Left ventricle myocardium inferior (tissue), 1 donor: ENCODE measurements around the gene RPL29. TPM values are rescaled to one million over a fixed set of nuclear protein-coding genes. Genes with fewer than 3 reads are reported as not detected.

Experiments used
- DNase-seq: peaks from one replicate; pipeline ENCODE4 v3.0.0-alpha.2; 2020
- H3K27ac ChIP-seq: fragments of 200-600 bp; replicated peaks from 2 replicates; pipeline ENCODE4 v1.8.0; 2021
- H3K27me3 ChIP-seq: fragments of 200-600 bp; 2 replicates; pipeline ENCODE4 v1.8.0; 2021; ENCODE audit warnings: low read depth
- H3K36me3 ChIP-seq: fragments of 200-600 bp; 2 replicates; pipeline ENCODE4 v1.8.0; 2021
- H3K4me1 ChIP-seq: fragments of 200-600 bp; 2 replicates; pipeline ENCODE4 v1.8.0; 2021
- H3K4me3 ChIP-seq: fragments of 200-600 bp; 2 replicates; pipeline ENCODE4 v1.8.0; 2021; ENCODE audit warnings: mild to moderate bottlenecking, moderate library complexity
- H3K9me3 ChIP-seq: fragments of 200-600 bp; replicated peaks from 2 replicates; pipeline ENCODE4 v1.8.0; 2021
- CTCF ChIP-seq: fragments of 200-600 bp; IDR thresholded peaks from 2 replicates; pipeline ENCODE4 v1.8.0; 2021; ENCODE audit warnings: antibody characterized with exemption, mild to moderate bottlenecking, borderline replicate concordance
- intact Hi-C: fragments of 100-400 bp; cut with micrococcal nuclease; formaldehyde crosslinking; loops from one replicate; pipeline ENCODE4 v1.11.0; 2022
- total RNA-seq: library from RNA; stranded (reverse); fragmentation: NEBNext Ultra II Directional; extraction: Animal tissue kit (Norgen Biotek cat#: 25700); gene quantifications from one replicate; pipeline ENCODE4 v1.2.1, GENCODE V29; 2021
- donor health status: DM: no; HTN: yes; CAD: no; lungs with severe emphysema.

RPL29 gene
- total RNA-seq, 1 donor from 2014 or later = 621 TPM

- H3K27me3 ChIP-seq = no peaks in the 10 kb centered on the region
- H3K27ac ChIP-seq = no peak overlapping the region
- peaks cover 39% of the 10 kb centered on the region for H3K36me3 ChIP-seq
- intact Hi-C loops = no loop called here
- peaks cover 53% of the 10 kb centered on the region for H3K4me1 ChIP-seq
- H3K4me3 ChIP-seq = no peak overlapping the region
- no peak for DNase-seq
- no peak for TF ChIP-seq CTCF
- H3K9me3 ChIP-seq = no peaks in the 10 kb centered on the region
Measured at GRCh38 chr3:51958603-51959521, 36.8 kb downstream of the RPL29 start.

GRCh38 chr3:51957520-51958205, 38.0 kb downstream of the RPL29 start:
- TF ChIP-seq CTCF = no peak
- no peak for DNase-seq
- intact Hi-C loops = no loop called here
- Histone ChIP-seq H3K27me3 (no peaks in the 10 kb centered on the region), H3K4me3 (no peak overlapping the region), H3K36me3 (peaks cover 39% of the 10 kb centered on the region), H3K9me3 (no peaks in the 10 kb centered on the region), H3K4me1 (peaks cover 41% of the 10 kb centered on the region), H3K27ac (no peak overlapping the region)

- peak overlapping the region; percentile 88 for H3K27ac ChIP-seq
- H3K9me3 ChIP-seq = no peaks in the 10 kb centered on the region
- H3K4me3 ChIP-seq = peak overlapping the region; percentile 65
- intact Hi-C loops = no loop called here
- DNase-seq = peak; percentile 58
- peak; percentile 60 for TF ChIP-seq CTCF
- H3K27me3 ChIP-seq = no peaks in the 10 kb centered on the region
- H3K36me3 ChIP-seq = peaks cover 39% of the 10 kb centered on the region
- H3K4me1 ChIP-seq = peaks cover 26% of the 10 kb centered on the region
Measured at GRCh38 chr3:51955893-51956770, 39.6 kb downstream of the RPL29 start.

GRCh38 chr3:51955175-51955892, 40.4 kb downstream of the RPL29 start, which contains the start of gene GPR62:
GPR62 (plus strand) TSS chr3:51955381; CDS start chr3:51955653, 272 bp downstream.
- peaks cover 31% of the 10 kb centered on the region for H3K36me3 ChIP-seq
- no peak for TF ChIP-seq CTCF
- peaks cover 19% of the 10 kb centered on the region for H3K4me1 ChIP-seq
- no peaks in the 10 kb centered on the region for H3K9me3 ChIP-seq
- DNase-seq = no peak
- no peaks in the 10 kb centered on the region for H3K27me3 ChIP-seq
- intact Hi-C loops = no loop called here
- peak within 1 kb of the TSS; percentile 65 for H3K4me3 ChIP-seq
- H3K27ac ChIP-seq = peak within 1 kb of the TSS; percentile 88

- H3K4me1 ChIP-seq = peaks cover 19% of the 10 kb centered on the region
- TF ChIP-seq CTCF = no peak
- no peaks in the 10 kb centered on the region for H3K27me3 ChIP-seq
- H3K27ac ChIP-seq = no peak overlapping the region
- H3K9me3 ChIP-seq = no peaks in the 10 kb centered on the region
- intact Hi-C loops = no loop called here
- H3K36me3 ChIP-seq = peaks cover 26% of the 10 kb centered on the region
- DNase-seq = no peak
- no peak overlapping the region for H3K4me3 ChIP-seq
Measured at GRCh38 chr3:51954713-51955112, 41.0 kb downstream of the RPL29 start.
